ENCODE results near the gene GRPEL2.

GRPEL2 gene

DNA sequence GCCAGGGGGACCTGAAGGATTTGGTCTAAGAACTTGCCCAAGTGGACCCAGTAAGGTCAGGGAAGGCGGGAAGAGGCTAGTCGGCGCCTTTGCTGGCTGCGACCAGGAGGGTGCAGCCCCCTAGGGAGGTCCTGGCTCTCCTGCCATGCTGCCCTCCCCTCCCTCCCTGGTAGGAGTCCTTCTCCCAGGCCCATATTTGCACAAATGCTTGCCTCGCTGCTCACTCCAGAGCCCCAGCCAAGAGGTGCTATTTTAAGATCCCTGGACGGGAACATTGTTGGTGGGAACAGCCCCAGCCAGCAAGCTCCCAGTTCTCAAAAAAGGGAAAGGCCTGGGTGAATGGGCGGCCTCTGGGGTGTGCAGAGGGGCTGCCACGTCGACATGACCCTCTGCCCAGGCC lies 38.1 kb downstream of the GRPEL2 start:
- no peak overlapping the region for H3K27ac ChIP-seq
- no peaks in the 10 kb centered on the region for H3K36me3 ChIP-seq (replicated peaks)
- H3K27me3 ChIP-seq (replicated peaks): no peaks in the 10 kb centered on the region
- H3K4me3 ChIP-seq (ENCODE audit: low read depth, low read length): no peak overlapping the region
- in situ Hi-C loops (cut with HindIII; ENCODE audit: low pct_ligation_motif_present, low sequenced_read_pairs): no loop called here
- DNase-seq: no peak
- TF ChIP-seq CTCF (IDR thresholded peaks at IDR 0.05; ENCODE audit: low read depth, low read length, missing control alignments): no peak

- H3K36me3 ChIP-seq (replicated peaks): no peaks in the 10 kb centered on the region
- H3K27me3 ChIP-seq (replicated peaks): no peaks in the 10 kb centered on the region
- TF ChIP-seq CTCF (IDR thresholded peaks at IDR 0.05; ENCODE audit: low read depth, low read length, missing control alignments): no peak
- in situ Hi-C loops (cut with HindIII; ENCODE audit: low pct_ligation_motif_present, low sequenced_read_pairs): no loop called here
- DNase-seq: no peak
- H3K27ac ChIP-seq: no peak overlapping the region
- H3K4me3 ChIP-seq (ENCODE audit: low read depth, low read length): no peak overlapping the region
These were observed 40.9 kb downstream of the GRPEL2 start for GRCh38 chr5:149386166-149386565.

GRCh38 chr5:149387081-149387631 lies 41.9 kb downstream of the GRPEL2 start:
- TF ChIP-seq CTCF (IDR thresholded peaks at IDR 0.05; ENCODE audit: low read depth, low read length, missing control alignments): no peak
- Histone ChIP-seq H3K27ac (peak overlapping the region; percentile 24), H3K36me3 (replicated peaks) (no peaks in the 10 kb centered on the region), H3K27me3 (replicated peaks) (no peaks in the 10 kb centered on the region), H3K4me3 (ENCODE audit: low read depth, low read length) (no peak overlapping the region)
- in situ Hi-C loops (cut with HindIII; ENCODE audit: low pct_ligation_motif_present, low sequenced_read_pairs): no loop called here
- DNase-seq: no peak

GRCh38 chr5:149387982-149388381 lies 42.7 kb downstream of the GRPEL2 start:
- H3K4me3 ChIP-seq (ENCODE audit: low read depth, low read length): no peak overlapping the region
- H3K27ac ChIP-seq: peak overlapping the region; percentile 31
- no peaks in the 10 kb centered on the region for H3K27me3 ChIP-seq (replicated peaks)
- no peak for TF ChIP-seq CTCF (IDR thresholded peaks at IDR 0.05; ENCODE audit: low read depth, low read length, missing control alignments)
- H3K36me3 ChIP-seq (replicated peaks): no peaks in the 10 kb centered on the region
- in situ Hi-C loops (cut with HindIII; ENCODE audit: low pct_ligation_motif_present, low sequenced_read_pairs): no loop called here
- peak; percentile 54 for DNase-seq

DNA sequence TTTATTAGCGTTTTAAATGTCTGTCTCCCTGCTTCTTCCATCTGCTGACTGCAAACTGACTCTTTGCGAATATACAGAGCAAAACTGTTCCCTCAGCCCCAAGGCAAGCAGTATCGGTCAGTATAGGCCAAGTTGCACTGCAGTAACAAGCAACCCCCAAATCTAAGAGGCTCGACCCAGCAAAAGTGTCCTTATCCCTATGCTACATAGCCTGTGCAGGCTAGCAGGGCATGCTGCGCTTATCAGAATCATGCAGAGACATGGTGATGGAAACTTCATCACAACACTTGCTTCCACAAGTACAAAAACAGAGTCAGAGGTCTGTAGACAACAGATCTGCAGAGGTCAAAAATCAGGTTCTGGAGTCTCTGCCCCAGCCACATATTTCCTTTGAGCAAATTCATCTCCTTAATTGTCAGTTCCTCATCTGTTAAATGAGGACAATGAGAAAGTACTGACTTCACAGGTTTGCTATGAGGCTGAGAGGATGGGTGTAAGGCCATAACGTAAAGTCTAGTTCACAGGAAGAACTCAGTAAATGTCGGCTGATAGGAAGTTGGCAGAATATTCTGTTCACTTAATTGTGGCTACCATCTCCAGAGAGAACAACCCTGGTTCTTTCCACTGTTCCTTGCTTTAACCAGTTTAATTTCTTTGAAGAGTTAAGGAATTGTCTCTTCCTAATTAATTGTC lies 43.3 kb downstream of the GRPEL2 start:
- Histone ChIP-seq H3K27ac (peak overlapping the region; percentile 31), H3K4me3 (ENCODE audit: low read depth, low read length) (no peak overlapping the region), H3K36me3 (replicated peaks) (no peaks in the 10 kb centered on the region), H3K27me3 (replicated peaks) (no peaks in the 10 kb centered on the region)
- no peak for TF ChIP-seq CTCF (IDR thresholded peaks at IDR 0.05; ENCODE audit: low read depth, low read length, missing control alignments)
- in situ Hi-C loops (cut with HindIII; ENCODE audit: low pct_ligation_motif_present, low sequenced_read_pairs): no loop called here
- no peak for DNase-seq

Data from brain microvascular endothelial cell (primary cell).